ENCODE results near the gene GDF10. TPM values are rescaled to one million over a fixed set of nuclear protein-coding genes. Genes with fewer than 3 reads are reported as not detected.

The GDF10 gene
- total and polyA plus RNA-seq, 10 of the 15 experiments (the other 5 are each of a cell fraction or from before 2014, with no cell fraction given): not detected

GRCh38 chr10:47344996-47345870 lies 45.2 kb downstream of the GDF10 start:
- no peak overlapping the region for H3K4me2 ChIP-seq (ENCODE audit: control insufficient read depth, insufficient read depth)
- CTCF ChIA-PET: interaction anchor here (1.1 to 1.2 kb wide), 2 partner anchors 17 to 297 kb away, joined by 3 read pairs; no protein-coding TSS in a partner anchor
- H3K4me3 ChIP-seq: no peak overlapping the region
- H4K20me1 ChIP-seq (ENCODE audit: control insufficient read depth, insufficient read depth): no peaks in the 10 kb centered on the region
- no peak for ATAC-seq
- H3K27ac ChIP-seq (ENCODE audit: control insufficient read depth, insufficient read depth): no peak overlapping the region
- POLR2A ChIA-PET: no interaction called here
- in situ Hi-C loops (cut with MboI): no loop called here
- no peak for FAIRE-seq
- no peak overlapping the region for H3K9ac ChIP-seq (ENCODE audit: control insufficient read depth, insufficient read depth, low read length)
- no peak overlapping the region for H2AFZ ChIP-seq (ENCODE audit: control insufficient read depth, low read depth, low read length)
- intact Hi-C loops (cut with micrococcal nuclease; ENCODE audit: unreplicated experiment): no loop called here
- 34% methylated on average over 13 of the region's 13 CpGs for WGBS (ENCODE audit: insufficient coverage, insufficient replicate concordance, low lambda C conversion rate, missing lambda C conversion rate)
- no peaks in the 10 kb centered on the region for H3K4me1 ChIP-seq (ENCODE audit: control insufficient read depth, insufficient read depth, low read length)
- BruUV-seq (replicated peaks): no TSS peak
- H3K79me2 ChIP-seq (ENCODE audit: control insufficient read depth, insufficient read depth, low read length): no peaks in the 10 kb centered on the region
- H3K36me3 ChIP-seq (ENCODE audit: control insufficient read depth in 2 of 2, insufficient read depth in 2 of 2, low read length in 1 of 2): no peaks in the 10 kb centered on the region
- SMC1A ChIA-PET (ENCODE audit: uncharacterized antibody, unreplicated experiment): no interaction called here
- H3K27me3 ChIP-seq (replicated peaks in 1 of 2; ENCODE audit: control insufficient read depth in 2 of 2, insufficient read depth in 2 of 2, low read length in 1 of 2): no peaks in the 10 kb centered on the region; a peak in 1 of 4 replicates
- H3K9me3 ChIP-seq (replicated peaks; ENCODE audit: control insufficient read depth, insufficient read depth, low read length): no peaks in the 10 kb centered on the region
- RAD21 ChIA-PET (ENCODE audit: unreplicated experiment): no interaction called here
- no peak for DNase-seq (ENCODE audit: low read depth, low spot score)
- TF ChIP-seq, protein P1, sequence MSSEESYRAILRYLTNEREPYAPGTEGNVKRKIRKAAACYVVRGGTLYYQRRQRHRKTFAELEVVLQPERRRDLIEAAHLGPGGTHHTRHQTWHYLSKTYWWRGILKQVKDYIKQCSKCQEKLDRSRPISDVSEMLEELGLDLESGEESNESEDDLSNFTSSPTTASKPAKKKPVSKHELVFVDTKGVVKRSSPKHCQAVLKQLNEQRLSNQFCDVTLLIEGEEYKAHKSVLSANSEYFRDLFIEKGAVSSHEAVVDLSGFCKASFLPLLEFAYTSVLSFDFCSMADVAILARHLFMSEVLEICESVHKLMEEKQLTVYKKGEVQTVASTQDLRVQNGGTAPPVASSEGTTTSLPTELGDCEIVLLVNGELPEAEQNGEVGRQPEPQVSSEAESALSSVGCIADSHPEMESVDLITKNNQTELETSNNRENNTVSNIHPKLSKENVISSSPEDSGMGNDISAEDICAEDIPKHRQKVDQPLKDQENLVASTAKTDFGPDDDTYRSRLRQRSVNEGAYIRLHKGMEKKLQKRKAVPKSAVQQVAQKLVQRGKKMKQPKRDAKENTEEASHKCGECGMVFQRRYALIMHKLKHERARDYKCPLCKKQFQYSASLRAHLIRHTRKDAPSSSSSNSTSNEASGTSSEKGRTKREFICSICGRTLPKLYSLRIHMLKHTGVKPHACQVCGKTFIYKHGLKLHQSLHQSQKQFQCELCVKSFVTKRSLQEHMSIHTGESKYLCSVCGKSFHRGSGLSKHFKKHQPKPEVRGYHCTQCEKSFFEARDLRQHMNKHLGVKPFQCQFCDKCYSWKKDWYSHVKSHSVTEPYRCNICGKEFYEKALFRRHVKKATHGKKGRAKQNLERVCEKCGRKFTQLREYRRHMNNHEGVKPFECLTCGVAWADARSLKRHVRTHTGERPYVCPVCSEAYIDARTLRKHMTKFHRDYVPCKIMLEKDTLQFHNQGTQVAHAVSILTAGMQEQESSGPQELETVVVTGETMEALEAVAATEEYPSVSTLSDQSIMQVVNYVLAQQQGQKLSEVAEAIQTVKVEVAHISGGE (CRISPR knock-in tag; IDR thresholded peaks at IDR 0.05): no peak
- TF ChIP-seq BMI1 (IDR thresholded peaks at IDR 0.05; ENCODE audit: borderline replicate concordance) (no peak), REST (IDR thresholded peaks at IDR 0.05; ENCODE audit: low read depth, low read length) (no peak), LARP7 (IDR thresholded peaks at IDR 0.05) (no peak), IRF4 (IDR thresholded peaks at IDR 0.05; ENCODE audit: low read depth, low read length) (no peak), EED (IDR thresholded peaks at IDR 0.05; ENCODE audit: low read depth) (no peak), CREB1 (IDR thresholded peaks at IDR 0.05; ENCODE audit: low read depth) (no peak), SIX5 (IDR thresholded peaks at IDR 0.05; ENCODE audit: low read depth, low read length, severe bottlenecking) (no peak), MTA3 (IDR thresholded peaks at IDR 0.05; ENCODE audit: borderline replicate concordance, low read length) (no peak), POLR2AphosphoS5 (IDR thresholded peaks at IDR 0.05; ENCODE audit: low read length) (no peak), RFX5 (IDR thresholded peaks at IDR 0.05; ENCODE audit: low read depth, low read length) (no peak), SMAD5 (IDR thresholded peaks at IDR 0.05; ENCODE audit: low read depth) (no peak), RAD21 (IDR thresholded peaks at IDR 0.05; ENCODE audit: insufficient read depth, low read depth, low read length) (no peak), USF1 (IDR thresholded peaks at IDR 0.05; ENCODE audit: borderline replicate concordance, extremely low read length, insufficient read depth, low read depth, low read length) (no peak)
- TF ChIP-seq, protein P2, sequence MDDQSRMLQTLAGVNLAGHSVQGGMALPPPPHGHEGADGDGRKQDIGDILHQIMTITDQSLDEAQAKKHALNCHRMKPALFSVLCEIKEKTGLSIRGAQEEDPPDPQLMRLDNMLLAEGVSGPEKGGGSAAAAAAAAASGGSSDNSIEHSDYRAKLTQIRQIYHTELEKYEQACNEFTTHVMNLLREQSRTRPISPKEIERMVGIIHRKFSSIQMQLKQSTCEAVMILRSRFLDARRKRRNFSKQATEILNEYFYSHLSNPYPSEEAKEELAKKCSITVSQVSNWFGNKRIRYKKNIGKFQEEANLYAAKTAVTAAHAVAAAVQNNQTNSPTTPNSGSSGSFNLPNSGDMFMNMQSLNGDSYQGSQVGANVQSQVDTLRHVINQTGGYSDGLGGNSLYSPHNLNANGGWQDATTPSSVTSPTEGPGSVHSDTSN (IDR thresholded peaks at IDR 0.05; ENCODE audit: insufficient replicate concordance, low read depth, low read length): no peak
